Breast epithelium (tissue), 3 donors: ENCODE data around the gene TLE1.

Experiments
- CTCF ChIP-seq, 3 donors: fragments of 450-650 bp; IDR thresholded peaks; one replicate each; pipeline ENCODE4 v1.5.1; 2016 to 2017; ENCODE audit warnings: antibody characterized with exemption in 3 of 3, mild to moderate bottlenecking in 3 of 3, moderate library complexity in 3 of 3
- POLR2AphosphoS5 ChIP-seq, 3 donors: sonication (generic); formaldehyde crosslinking; IDR thresholded peaks; one replicate each; pipeline ENCODE4 v1.6.1; 2017; ENCODE audit warnings: antibody characterized with exemption in 3 of 3

GRCh38 chr9:81574405-81574804, 114.9 kb downstream of the TLE1 start:
- TF ChIP-seq CTCF (IDR thresholded peaks at IDR 0.05): no peak
- no peak for TF ChIP-seq POLR2AphosphoS5 (IDR thresholded peaks at IDR 0.05)
